Activated CD4-positive, alpha-beta memory T cell treated with anti-CD3 and anti-CD28 coated beads for 36 hours (primary cell): Measurements from ENCODE around the gene OR6P1. TPM values are rescaled to one million over a fixed set of nuclear protein-coding genes. Genes with fewer than 3 reads are reported as not detected.

Experiments used
- CTCF ChIA-PET: fragments of 350-600 bp; sonication (Branson Sonifier 250); formaldehyde crosslinking; loops from one replicate; lab custom pipeline; 2021; ENCODE audit warnings: antibody characterized with exemption, inconsistent platforms; lab: Charles Lee
- POLR2A ChIA-PET: fragments of 350-600 bp; sonication (Branson Sonifier 250); formaldehyde crosslinking; loops from one replicate; lab custom pipeline; 2021; ENCODE audit warnings: antibody characterized with exemption; lab: Charles Lee
- DNase-seq: peaks from one replicate; pipeline ENCODE4 v3.0.0-alpha.2; 2020
- H3K27ac Mint-ChIP-seq: one replicate; pipeline ENCODE4 v1.8.0; 2021; ENCODE audit warnings: mixed read lengths
- H3K27me3 Mint-ChIP-seq: one replicate; pipeline ENCODE4 v1.8.0; 2021; ENCODE audit warnings: mixed read lengths
- H3K36me3 Mint-ChIP-seq: one replicate; pipeline ENCODE4 v1.8.0; 2021; ENCODE audit warnings: mixed read lengths
- H3K4me1 Mint-ChIP-seq: one replicate; pipeline ENCODE4 v1.8.0; 2021; ENCODE audit warnings: low read depth, mixed read lengths
- H3K4me3 Mint-ChIP-seq: one replicate; pipeline ENCODE4 v1.8.0; 2021; ENCODE audit warnings: mild to moderate bottlenecking, mixed read lengths
- H3K9me3 Mint-ChIP-seq: one replicate; pipeline ENCODE4 v1.8.0; 2021; ENCODE audit warnings: mixed read lengths
- intact Hi-C: fragments of 100-400 bp; cut with micrococcal nuclease; formaldehyde crosslinking; loops from one replicate; pipeline ENCODE4 v1.15.1; 2023
- total RNA-seq, 2 experiments: library from RNA; stranded (reverse); gene quantifications; one replicate each; pipeline ENCODE4 v1.2.3, GENCODE V29; 2021

OR6P1 gene, protein sequence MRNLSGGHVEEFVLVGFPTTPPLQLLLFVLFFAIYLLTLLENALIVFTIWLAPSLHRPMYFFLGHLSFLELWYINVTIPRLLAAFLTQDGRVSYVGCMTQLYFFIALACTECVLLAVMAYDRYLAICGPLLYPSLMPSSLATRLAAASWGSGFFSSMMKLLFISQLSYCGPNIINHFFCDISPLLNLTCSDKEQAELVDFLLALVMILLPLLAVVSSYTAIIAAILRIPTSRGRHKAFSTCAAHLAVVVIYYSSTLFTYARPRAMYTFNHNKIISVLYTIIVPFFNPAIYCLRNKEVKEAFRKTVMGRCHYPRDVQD
- not detected for total RNA-seq

DNA sequence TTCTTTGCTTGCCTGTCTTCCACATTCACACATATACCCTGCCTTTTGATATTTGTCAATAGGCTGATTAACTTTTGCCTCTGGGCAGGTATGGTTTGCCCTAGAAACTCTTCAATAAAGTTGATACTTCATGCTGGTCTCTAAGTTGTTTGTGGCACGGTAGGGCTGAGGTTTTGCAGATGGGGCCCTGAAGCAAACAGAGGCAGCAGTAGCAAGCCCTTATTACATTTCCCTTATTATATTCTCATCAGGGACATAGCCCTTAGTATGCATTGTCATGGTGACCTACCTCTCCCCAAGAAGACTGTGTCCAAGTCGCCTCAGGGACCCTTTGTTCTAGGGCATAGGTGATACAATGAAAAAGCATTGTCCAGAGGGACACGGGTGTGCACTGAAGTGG, at the start of gene OR6P1:
Gene OR6P1 (minus strand): TSS at position 101 of the 400 bp plus-strand sequence. CDS start 6,976 bp downstream, outside the sequence.
- DNase-seq, result no peak
- peaks cover 6% of the 10 kb centered on the region for H3K27me3 Mint-ChIP-seq
- no peaks in the 10 kb centered on the region for H3K4me1 Mint-ChIP-seq
- ChIA-PET CTCF (no interaction called here), POLR2A (no interaction called here)
- no peak within 1 kb of the TSS for H3K4me3 Mint-ChIP-seq
- no peaks in the 10 kb centered on the region for H3K36me3 Mint-ChIP-seq
- no peaks in the 10 kb centered on the region for H3K9me3 Mint-ChIP-seq
- intact Hi-C loops, result no loop called here
- no peak within 1 kb of the TSS for H3K27ac Mint-ChIP-seq

DNA sequence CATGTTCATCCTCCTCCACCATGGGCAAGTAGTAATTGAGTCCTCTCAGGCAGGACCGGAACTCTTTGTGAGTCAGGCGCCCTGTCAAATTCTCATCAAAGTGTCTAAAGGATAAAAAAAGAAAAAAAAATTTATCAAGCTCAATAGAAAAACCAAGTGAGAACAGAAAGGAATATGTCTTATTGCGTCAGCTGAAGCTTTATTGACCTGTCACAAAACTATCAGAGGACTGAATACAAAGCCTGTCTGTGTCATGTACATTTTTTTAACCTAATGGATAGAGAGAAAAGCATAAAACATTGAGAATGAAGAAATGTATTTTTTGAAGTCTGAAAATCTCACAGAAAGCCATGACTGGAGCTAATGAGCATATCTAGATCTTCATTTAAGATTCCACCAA, 43.4 kb upstream of the OR6P1 start:
- no peak overlapping the region for H3K27ac Mint-ChIP-seq
- no peaks in the 10 kb centered on the region for H3K9me3 Mint-ChIP-seq
- no peaks in the 10 kb centered on the region for H3K36me3 Mint-ChIP-seq
- peaks cover 5% of the 10 kb centered on the region for H3K4me1 Mint-ChIP-seq
- CTCF ChIA-PET, result no interaction called here
- H3K4me3 Mint-ChIP-seq, result no peak overlapping the region
- POLR2A ChIA-PET, result no interaction called here
- intact Hi-C loops, result no loop called here
- DNase-seq, result no peak
- H3K27me3 Mint-ChIP-seq, result peaks cover 2% of the 10 kb centered on the region

DNA sequence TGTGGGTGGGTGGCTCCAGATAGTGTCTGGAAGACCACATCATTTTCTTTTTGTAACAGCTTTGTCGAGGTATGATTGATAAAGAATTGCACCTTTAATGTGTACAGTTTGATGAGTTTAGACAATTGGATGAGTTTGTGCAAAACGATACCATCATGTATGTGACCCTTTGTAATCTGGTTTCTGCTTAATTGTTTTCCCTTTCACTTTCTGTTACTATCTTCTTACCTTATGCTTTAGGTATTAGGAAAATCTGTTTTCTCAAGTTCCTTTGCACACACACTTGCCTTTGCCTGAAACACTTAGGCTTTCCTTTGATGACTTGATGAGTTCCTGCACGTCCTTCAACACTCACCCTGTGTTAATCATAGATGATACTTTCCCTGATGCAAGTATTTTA, 41.5 kb upstream of the OR6P1 start:
- no peaks in the 10 kb centered on the region for H3K27me3 Mint-ChIP-seq
- H3K4me3 Mint-ChIP-seq, result no peak overlapping the region
- CTCF ChIA-PET, result no interaction called here
- POLR2A ChIA-PET, result no interaction called here
- H3K4me1 Mint-ChIP-seq, result peaks cover 5% of the 10 kb centered on the region
- no peaks in the 10 kb centered on the region for H3K9me3 Mint-ChIP-seq
- intact Hi-C loops, result no loop called here
- no peak for DNase-seq
- no peaks in the 10 kb centered on the region for H3K36me3 Mint-ChIP-seq
- H3K27ac Mint-ChIP-seq, result no peak overlapping the region

DNA sequence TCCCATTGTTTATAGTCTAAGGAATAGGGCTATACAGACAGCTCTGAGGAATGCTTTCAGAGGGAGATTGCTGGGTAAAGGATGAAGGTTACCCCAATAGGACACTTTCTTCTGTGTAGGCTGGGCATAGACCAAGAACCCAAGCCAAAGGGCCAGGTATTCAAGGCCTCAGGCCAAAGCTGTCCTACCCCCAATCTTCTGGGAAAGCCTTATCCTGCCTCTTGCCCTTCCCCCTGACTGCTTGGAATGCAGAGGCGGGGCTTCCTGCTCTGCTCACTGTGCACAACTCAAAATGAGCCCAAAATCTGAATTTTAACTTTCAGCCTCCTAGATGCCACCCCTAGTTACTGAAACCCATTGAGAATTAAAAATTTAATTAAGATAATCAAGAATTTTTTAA, 36.9 kb upstream of the OR6P1 start:
- no peak for DNase-seq
- no peaks in the 10 kb centered on the region for H3K27me3 Mint-ChIP-seq
- H3K36me3 Mint-ChIP-seq, result no peaks in the 10 kb centered on the region
- CTCF ChIA-PET, result no interaction called here
- H3K4me1 Mint-ChIP-seq, result peaks cover 4% of the 10 kb centered on the region
- POLR2A ChIA-PET, result no interaction called here
- no peak overlapping the region for H3K4me3 Mint-ChIP-seq
- intact Hi-C loops, result no loop called here
- H3K27ac Mint-ChIP-seq, result no peak overlapping the region
- H3K9me3 Mint-ChIP-seq, result no peaks in the 10 kb centered on the region

DNA sequence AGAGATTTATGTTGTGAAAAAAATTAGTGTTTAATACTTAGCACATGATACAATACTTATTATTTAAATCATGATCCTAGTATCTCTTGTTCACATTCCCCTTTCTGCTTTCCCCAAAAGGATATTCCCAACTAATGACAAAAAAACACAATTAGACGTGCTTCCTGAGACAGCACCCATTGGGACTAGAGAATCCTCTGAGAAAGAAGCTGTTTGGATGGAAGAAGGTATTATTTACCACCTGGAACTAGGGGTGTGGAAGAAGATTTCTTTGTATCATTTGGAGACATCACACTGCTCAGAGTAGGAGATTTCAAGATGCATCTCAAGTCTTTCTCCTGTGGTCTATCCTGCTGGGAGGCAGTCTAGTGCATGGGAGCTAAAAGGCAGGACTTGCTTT, 34.6 kb upstream of the OR6P1 start, which contains the start of gene OR10Z1:
Gene OR10Z1 (plus strand): TSS at position 301 of the 400 bp plus-strand sequence. CDS start 1,171 bp downstream, outside the sequence.
- intact Hi-C loops, result no loop called here
- Mint-ChIP-seq H3K9me3 (no peaks in the 10 kb centered on the region), H3K4me1 (no peaks in the 10 kb centered on the region), H3K36me3 (no peaks in the 10 kb centered on the region), H3K4me3 (no peak within 1 kb of the TSS), H3K27ac (no peak within 1 kb of the TSS), H3K27me3 (no peaks in the 10 kb centered on the region)
- CTCF ChIA-PET, result no interaction called here
- POLR2A ChIA-PET, result no interaction called here
- no peak for DNase-seq

DNA sequence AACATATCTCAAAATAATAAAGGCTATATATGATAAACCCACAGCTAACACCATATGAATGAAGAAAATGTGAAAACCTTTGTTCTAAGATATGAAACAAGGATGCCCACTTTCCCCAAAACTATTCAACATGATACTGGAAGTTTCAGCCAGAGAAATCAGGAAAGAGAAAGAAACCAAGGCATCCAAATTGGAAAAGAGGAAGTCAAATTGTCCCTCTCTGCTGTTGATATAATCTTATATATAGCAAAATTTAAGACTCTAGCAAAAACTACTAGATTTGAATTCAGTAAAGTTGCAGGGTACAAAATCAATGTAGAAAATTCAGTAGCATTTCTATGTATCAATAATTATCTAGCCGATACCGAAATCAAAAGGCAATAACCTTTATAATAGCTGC, 30.4 kb upstream of the OR6P1 start:
- ChIA-PET CTCF (no interaction called here), POLR2A (no interaction called here)
- intact Hi-C loops, result no loop called here
- DNase-seq, result no peak
- peaks cover 2% of the 10 kb centered on the region for H3K27me3 Mint-ChIP-seq
- H3K4me1 Mint-ChIP-seq, result no peaks in the 10 kb centered on the region
- H3K27ac Mint-ChIP-seq, result no peak overlapping the region
- peaks cover 2% of the 10 kb centered on the region for H3K36me3 Mint-ChIP-seq
- H3K4me3 Mint-ChIP-seq, result no peak overlapping the region
- H3K9me3 Mint-ChIP-seq, result peaks cover 24% of the 10 kb centered on the region

DNA sequence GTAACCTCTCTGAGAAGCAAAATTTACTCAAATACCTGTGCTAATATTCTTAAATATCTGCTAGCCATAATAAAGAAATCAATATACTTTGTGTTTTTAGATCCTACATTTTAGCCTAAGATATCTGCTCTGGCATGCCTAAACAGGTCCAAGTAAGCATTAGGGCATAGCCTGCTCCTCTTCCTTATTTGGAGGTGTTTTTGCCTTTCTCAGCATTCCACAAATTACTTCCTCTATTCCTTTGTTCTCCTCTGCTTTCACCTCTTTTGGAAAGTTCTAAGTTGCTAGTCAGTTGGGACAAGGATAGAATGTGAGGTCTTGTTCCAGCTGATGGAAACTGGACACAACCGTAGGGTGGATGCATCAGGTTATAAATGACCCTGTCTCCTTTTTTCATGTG, 16.6 kb upstream of the OR6P1 start:
- Mint-ChIP-seq H3K36me3 (no peaks in the 10 kb centered on the region), H3K4me3 (no peak overlapping the region)
- CTCF ChIA-PET, result no interaction called here

DNA sequence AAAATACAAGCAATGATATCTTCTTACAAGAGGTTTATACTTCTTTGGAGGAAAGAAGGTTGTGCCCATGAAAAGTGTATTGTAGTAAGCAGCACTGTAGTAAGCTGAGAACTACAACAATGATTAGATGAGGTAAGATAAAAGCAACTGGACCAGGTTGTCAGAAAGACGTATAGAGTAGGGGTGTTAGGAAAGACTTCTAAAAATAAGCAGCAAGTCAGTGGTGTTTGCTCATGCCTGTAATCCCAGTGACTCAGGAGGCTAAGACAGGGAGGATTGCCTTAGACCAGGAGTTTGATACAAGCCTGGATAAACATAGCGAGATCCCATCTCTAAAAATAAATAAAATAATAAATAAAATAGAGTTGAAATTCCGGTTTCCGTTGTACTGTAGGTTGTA, 13.6 kb upstream of the OR6P1 start:
- POLR2A ChIA-PET, result no interaction called here
- no peaks in the 10 kb centered on the region for H3K4me1 Mint-ChIP-seq
- H3K27ac Mint-ChIP-seq, result no peak overlapping the region
- CTCF ChIA-PET, result no interaction called here
- H3K9me3 Mint-ChIP-seq, result peaks cover 7% of the 10 kb centered on the region
- H3K27me3 Mint-ChIP-seq, result peaks cover 13% of the 10 kb centered on the region
- H3K4me3 Mint-ChIP-seq, result no peak overlapping the region
- DNase-seq, result no peak
- intact Hi-C loops, result no loop called here
- H3K36me3 Mint-ChIP-seq, result no peaks in the 10 kb centered on the region

More for the DNA sequence above, 16.6 kb upstream of the OR6P1 start:
- Mint-ChIP-seq H3K4me1 (no peaks in the 10 kb centered on the region), H3K9me3 (peaks cover 7% of the 10 kb centered on the region), H3K27ac (no peak overlapping the region), H3K27me3 (peaks cover 7% of the 10 kb centered on the region)
- intact Hi-C loops, result no loop called here
- no peak for DNase-seq
- POLR2A ChIA-PET, result no interaction called here

DNA sequence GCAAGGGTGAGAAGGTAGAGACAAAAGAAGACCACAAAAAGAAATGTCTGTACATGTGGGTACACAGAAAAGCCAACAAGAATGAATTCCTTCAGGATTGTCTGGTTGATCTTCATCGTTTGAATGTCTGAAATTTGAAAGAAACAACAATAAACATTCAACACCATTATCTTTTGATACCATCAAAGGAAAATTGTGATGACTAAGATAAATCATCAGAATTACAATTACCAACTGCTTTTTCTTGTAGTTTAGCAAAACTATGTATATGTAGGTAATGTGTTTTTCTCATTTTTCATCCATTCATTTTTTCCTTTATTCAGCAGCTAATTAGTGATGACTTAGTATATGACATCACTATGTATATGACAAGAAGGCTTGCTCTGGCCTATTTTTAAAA, 9.4 kb upstream of the OR6P1 start, which contains the start of gene OR10X1:
Gene OR10X1 (minus strand): TSS at position 167 of the 400 bp plus-strand sequence. CDS start 0 bp downstream, at position 167.
- no peaks in the 10 kb centered on the region for H3K4me1 Mint-ChIP-seq
- H3K4me3 Mint-ChIP-seq, result no peak within 1 kb of the TSS
- no peak for DNase-seq
- no peaks in the 10 kb centered on the region for H3K9me3 Mint-ChIP-seq
- CTCF ChIA-PET, result no interaction called here
- H3K36me3 Mint-ChIP-seq, result no peaks in the 10 kb centered on the region
- intact Hi-C loops, result no loop called here
- POLR2A ChIA-PET, result no interaction called here
- H3K27ac Mint-ChIP-seq, result no peak within 1 kb of the TSS
- H3K27me3 Mint-ChIP-seq, result peaks cover 16% of the 10 kb centered on the region

DNA sequence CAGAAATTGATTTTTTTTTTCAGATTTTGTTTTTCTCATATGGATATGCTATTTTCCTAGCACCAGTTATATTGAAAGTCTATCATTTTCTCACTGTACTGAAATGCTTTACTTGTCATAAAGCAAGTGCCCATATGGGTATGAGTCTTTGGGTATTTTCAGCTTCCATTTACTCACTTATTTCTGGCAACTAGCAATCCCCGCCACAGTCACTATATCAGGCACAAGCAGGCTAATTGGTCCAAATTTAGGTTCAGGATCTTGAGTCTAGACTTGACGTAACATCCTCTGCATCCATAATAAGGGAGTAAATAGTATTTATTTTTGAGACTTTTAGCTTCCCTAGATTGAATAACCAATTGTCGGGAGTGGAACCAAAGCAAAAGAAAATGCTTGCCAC, 7.2 kb upstream of the OR6P1 start:
- POLR2A ChIA-PET, result no interaction called here
- DNase-seq, result no peak
- no peaks in the 10 kb centered on the region for H3K36me3 Mint-ChIP-seq
- no peaks in the 10 kb centered on the region for H3K9me3 Mint-ChIP-seq
- H3K4me3 Mint-ChIP-seq, result no peak overlapping the region
- H3K27ac Mint-ChIP-seq, result no peak overlapping the region
- H3K27me3 Mint-ChIP-seq, result peaks cover 16% of the 10 kb centered on the region
- H3K4me1 Mint-ChIP-seq, result no peaks in the 10 kb centered on the region
- intact Hi-C loops, result no loop called here
- CTCF ChIA-PET, result no interaction called here

DNA sequence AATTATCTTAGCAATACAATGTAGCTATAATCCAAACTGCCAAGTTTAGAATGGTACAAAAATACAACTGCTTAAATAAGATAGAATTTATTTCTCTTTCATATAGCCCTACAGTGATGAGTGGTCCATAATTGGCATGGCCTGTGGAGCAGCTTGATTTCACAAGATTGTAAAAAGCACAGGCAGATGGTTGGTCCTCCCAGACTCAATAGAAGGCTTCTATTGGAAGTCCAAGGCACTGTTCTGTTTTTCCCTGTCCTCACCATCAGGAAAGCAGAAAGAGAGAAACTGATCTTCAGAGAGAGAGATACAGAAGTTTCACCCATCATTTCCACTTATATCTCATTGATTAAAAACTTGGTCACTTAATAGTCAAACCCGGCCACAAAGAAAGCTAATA, 1.8 kb upstream of the OR6P1 start:
- no peaks in the 10 kb centered on the region for H3K9me3 Mint-ChIP-seq
- peaks cover 6% of the 10 kb centered on the region for H3K27me3 Mint-ChIP-seq
- CTCF ChIA-PET, result no interaction called here
- no peaks in the 10 kb centered on the region for H3K4me1 Mint-ChIP-seq
- H3K36me3 Mint-ChIP-seq, result no peaks in the 10 kb centered on the region
- H3K27ac Mint-ChIP-seq, result no peak overlapping the region
- POLR2A ChIA-PET, result no interaction called here
- intact Hi-C loops, result no loop called here
- H3K4me3 Mint-ChIP-seq, result no peak overlapping the region
- no peak for DNase-seq

DNA sequence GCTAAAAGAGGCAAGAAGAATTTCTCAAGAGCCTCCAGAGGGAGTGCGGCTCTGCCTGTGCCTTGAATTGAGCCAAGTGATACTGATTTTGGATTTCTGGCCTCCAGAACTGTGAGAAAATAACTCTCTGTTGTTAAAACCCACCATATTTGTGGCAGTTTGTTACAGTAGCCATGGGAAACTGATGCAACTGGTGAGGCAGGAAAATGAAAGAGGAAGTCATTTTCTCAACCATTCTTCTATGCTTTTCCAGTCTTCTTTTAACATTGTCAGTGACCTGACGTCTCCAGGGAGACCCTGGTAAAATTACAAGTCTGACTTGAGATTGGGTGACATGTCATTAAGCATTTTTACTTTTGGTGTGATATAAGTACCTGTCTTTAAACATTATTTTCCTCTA, 5.8 kb downstream of the OR6P1 start:
- Mint-ChIP-seq H3K9me3 (no peaks in the 10 kb centered on the region), H3K4me1 (no peaks in the 10 kb centered on the region), H3K27ac (no peak overlapping the region), H3K27me3 (peaks cover 8% of the 10 kb centered on the region), H3K4me3 (no peak overlapping the region), H3K36me3 (no peaks in the 10 kb centered on the region)
- ChIA-PET POLR2A (no interaction called here), CTCF (no interaction called here)
- intact Hi-C loops, result no loop called here
- no peak for DNase-seq

DNA sequence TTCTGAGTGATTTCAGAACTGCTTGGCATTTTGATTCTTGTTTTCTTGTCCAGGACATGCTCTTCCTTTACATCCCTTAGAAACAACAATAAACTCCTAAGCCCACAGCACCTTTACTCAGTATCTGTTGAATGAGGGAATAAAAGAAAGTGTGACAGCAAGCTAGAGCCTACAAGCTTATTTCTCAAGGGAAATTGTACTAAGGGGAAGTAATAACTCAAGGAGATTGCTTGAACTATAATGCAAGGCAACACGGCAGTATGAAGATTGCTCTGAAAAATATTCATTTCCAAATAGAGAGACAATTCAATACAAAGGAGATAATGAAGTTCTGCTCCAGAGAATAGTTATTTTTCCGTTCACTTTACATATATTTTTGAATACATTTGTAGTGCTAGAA, 6.5 kb downstream of the OR6P1 start:
- CTCF ChIA-PET, result no interaction called here
- peaks cover 9% of the 10 kb centered on the region for H3K27me3 Mint-ChIP-seq
- POLR2A ChIA-PET, result no interaction called here
- no peaks in the 10 kb centered on the region for H3K36me3 Mint-ChIP-seq
- no peak overlapping the region for H3K4me3 Mint-ChIP-seq
- DNase-seq, result no peak
- intact Hi-C loops, result no loop called here
- no peaks in the 10 kb centered on the region for H3K9me3 Mint-ChIP-seq
- no peak overlapping the region for H3K27ac Mint-ChIP-seq
- H3K4me1 Mint-ChIP-seq, result no peaks in the 10 kb centered on the region
